GOT3 (cell line): ENCODE results near the gene SGK2.
A peak's percentile ranks its signal among the peaks of the same experiment; 100 is the strongest.

Experiments used
- DNase-seq: peaks from one replicate; lab custom pipeline; 2025; ENCODE audit warnings: mixed read lengths; lab: John Stamatoyannopoulos, UW

Gene SGK2

GRCh38 chr20:43558412-43559146, at the start of gene SGK2:
SGK2 (plus strand) TSS chr20:43559027; CDS start chr20:43566496, 7,469 bp downstream.
- no peak for DNase-seq

- no peak for DNase-seq
These were observed 46.9 kb upstream of the SGK2 start for GRCh38 chr20:43511879-43512278.

- DNase-seq, result no peak
These were observed 45.4 kb upstream of the SGK2 start for GRCh38 chr20:43513372-43513930.

- peak; percentile 91 for DNase-seq
These were observed 44.7 kb upstream of the SGK2 start for GRCh38 chr20:43513931-43514647.

DNA sequence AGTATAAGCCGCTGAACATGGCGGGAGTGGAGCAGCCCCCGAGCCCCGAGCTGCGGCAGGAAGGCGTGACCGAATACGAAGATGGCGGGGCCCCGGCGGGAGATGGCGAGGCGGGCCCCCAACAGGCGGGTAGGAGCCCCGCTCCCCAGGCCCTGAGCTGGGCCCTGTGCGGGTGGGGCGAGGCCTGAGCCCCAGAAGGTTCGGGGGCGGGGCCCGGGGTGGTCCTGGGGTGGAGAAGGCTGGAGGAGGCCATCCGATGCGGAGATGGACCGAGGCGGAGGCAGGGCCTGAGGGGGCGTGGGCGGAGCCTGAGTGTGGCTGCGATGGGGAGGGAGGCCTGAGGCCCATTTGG, 44.2 kb upstream of the SGK2 start:
- DNase-seq, result no peak

- DNase-seq, result no peak
These were observed 43.2 kb upstream of the SGK2 start for GRCh38 chr20:43515628-43516027.

DNA sequence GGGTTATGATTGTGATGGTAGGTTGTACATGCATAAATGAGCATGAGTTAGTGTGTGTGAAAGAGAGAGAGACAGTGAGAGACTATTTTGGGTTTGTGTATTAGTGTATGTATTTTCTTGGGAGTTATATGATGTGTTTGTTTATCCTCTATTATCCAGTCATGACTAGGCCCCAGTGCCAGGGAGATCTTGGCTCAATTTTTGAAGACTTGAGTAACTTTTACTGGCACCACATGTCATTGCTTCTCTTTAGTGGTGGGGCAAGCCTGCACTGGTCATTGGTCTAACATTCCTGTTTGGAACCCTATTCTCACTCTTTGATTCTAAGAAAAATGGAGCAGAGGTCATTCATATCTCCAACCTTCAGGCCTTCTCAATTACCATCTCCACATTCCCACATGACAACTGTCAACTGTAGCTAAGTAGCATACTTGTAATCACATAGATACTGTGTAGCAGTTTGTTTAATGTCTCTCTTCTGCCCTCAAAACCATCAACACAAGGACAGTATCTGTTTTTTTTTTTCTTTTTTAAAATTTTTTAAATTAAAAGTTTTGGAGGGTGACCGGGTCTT, 42.5 kb upstream of the SGK2 start:
- no peak for DNase-seq

- no peak for DNase-seq
These were observed 38.7 kb upstream of the SGK2 start for GRCh38 chr20:43520074-43520630.

GRCh38 chr20:43525021-43525420, 33.8 kb upstream of the SGK2 start:
- DNase-seq, result no peak

DNA sequence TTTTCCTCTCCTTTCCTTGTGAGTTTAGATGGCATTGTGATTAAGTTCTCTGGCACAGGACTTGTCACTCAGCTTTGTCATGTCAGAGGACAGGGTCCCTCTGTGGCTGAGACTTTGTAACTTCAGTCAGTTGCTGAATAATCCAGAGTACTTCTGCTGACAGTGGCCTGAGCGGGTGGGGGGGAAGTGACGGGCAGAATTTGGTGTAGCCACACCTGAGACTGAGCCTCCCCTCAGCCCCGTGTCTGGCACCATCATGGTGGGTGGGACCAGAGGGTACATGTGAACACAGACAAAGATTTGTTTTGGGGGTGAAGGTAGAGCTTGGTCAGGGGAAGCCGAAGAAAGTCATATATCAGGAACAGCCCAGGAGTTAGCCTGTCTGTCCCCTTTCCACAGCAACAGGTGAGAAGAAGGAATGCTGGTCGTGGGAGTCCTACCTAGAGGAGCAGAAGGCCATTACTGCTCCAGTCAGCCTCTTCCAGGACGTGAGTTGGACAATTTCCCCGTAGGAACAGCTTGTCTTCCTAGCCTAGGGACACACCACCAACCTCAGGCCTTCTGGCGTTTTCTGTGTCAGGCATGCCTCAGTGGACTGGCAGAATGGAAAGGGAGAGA, 30.5 kb upstream of the SGK2 start:
- no peak for DNase-seq

DNA sequence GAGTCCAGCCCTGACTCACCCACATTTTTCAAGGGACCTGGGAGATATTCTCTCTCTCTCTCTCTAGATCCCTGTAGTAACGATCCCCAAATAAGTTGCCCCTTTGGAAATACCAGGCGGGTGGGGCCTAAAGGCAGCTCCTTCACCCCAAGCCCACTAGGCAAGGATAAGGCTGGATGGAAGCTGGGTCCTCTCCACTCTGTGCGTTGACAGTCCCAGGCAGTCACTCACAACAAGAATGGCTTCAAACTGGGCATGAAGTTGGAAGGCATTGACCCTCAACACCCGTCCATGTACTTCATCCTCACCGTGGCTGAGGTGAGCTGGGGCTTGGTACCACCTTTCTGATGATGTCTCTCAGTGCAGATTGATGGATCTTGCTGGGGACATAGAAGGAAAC, 29.8 kb upstream of the SGK2 start:
- DNase-seq, result no peak

- DNase-seq, result no peak
These were observed 29.2 kb upstream of the SGK2 start for GRCh38 chr20:43529457-43530153.

GRCh38 chr20:43530321-43531090, 28.3 kb upstream of the SGK2 start:
- DNase-seq, result no peak

GRCh38 chr20:43531091-43531443, 27.8 kb upstream of the SGK2 start:
- no peak for DNase-seq

- no peak for DNase-seq
These were observed 26.3 kb upstream of the SGK2 start for GRCh38 chr20:43532416-43533055.

DNA sequence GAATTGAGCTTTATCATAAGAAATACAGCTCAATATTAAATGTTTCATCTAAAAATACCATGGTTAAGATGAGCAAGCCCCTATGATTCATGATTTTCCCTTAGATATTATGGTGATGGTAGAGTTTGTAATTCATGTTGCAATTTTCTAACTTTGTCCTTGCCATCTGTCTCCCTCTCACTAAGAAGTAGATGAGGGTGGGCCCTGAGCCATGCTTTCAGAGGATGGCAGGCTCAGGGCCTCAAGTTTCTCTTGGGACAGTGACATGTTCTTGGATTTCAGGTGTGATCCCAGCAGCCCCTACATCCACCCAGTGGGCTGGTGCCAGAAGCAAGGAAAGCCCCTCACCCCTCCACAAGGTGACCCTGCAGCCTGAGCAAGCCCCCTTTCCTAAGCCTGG, 25.8 kb upstream of the SGK2 start:
- DNase-seq, result no peak

DNA sequence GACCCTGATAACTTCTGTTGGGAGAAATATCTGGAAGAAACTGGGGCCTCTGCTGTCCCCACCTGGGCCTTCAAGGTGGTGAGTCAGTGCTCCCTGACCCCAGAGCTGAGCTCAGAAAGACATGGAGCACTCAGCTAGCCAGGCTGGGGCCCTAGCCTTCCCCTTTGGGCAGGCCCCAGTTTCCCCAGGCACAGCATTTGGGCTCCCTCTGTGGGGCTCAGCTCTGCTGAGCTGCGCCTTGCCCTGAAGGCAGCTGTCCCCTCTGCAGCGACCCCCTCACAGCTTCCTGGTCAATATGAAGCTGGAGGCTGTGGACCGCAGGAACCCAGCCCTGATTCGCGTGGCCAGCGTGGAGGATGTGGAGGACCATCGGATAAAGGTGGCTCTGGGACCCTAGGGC, 24.8 kb upstream of the SGK2 start:
- DNase-seq, result no peak

DNA sequence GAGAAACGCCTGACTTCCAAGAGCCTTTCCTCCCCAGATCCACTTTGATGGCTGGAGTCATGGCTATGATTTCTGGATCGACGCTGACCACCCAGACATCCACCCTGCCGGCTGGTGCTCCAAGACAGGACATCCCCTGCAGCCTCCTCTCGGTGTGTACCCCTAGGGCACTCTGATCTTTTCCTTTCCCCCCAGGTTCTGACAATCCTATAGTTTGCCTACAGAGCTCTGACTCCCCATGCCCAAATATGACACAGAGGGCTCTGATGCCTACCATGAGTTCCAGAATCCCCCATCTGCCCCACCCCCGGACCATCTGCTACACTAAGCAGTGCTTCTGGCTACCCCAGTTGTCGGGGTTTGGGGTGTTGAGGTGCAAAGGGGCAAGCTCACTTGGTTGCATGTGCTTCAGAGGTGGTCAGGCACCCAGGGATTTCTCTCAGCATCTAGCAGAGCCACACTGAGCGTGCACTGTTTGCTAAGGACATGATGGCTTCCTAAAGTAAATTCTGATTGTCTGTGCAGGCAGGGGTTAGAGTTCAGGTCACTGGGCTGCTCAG, 24.0 kb upstream of the SGK2 start:
- no peak for DNase-seq

GRCh38 chr20:43535370-43536004, 23.3 kb upstream of the SGK2 start:
- DNase-seq, result no peak
